SK-N-MC (cell line): ENCODE data around the gene MDFIC2.
"Not testable (repeated sequence)": the region's sequence is repeated elsewhere in the genome, so short reads cannot be mapped to it uniquely, and the experiment has no call there.

Source experiments
- EZH2 ChIP-seq: fragments of 200-600 bp; sonication (generic); IDR thresholded peaks from one replicate; pipeline ENCODE4 v1.6.1; 2017; ENCODE audit warnings: antibody characterized with exemption
- POLR2AphosphoS5 ChIP-seq: IDR thresholded peaks from 2 replicates; pipeline ENCODE4 v1.6.1; 2012; ENCODE audit warnings: mild to moderate bottlenecking, low read depth, low read length, borderline replicate concordance

DNA sequence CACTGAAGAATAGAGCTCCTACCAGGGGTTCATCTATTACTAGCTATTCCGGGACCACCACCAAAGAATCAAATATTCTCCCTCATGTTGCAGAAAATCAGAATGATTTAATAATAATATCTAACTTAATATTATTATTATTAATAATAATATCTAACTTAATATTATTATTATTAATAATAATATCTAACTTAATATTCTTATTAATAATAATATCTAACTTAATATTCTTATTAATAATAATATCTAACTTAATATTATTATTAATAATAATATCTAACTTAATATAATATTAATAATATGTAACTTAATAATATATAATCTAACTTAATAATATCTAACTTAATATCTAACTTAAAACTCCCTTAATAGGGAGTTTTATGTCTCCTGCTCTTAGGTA, 24.4 kb upstream of the MDFIC2 start:
- TF ChIP-seq EZH2, POLR2AphosphoS5: not testable (repeated sequence)
